HEK293 (cell line): Measurements from ENCODE around the gene ACKR3.

Experiments
- ZNF10 ChIP-seq: fragments of 450-650 bp; formaldehyde crosslinking; IDR thresholded peaks from 2 replicates; pipeline ENCODE4 v1.5.1; 2017; ENCODE audit warnings: missing biosample characterization, missing genetic modification characterization
- ZNF341 ChIP-seq: fragments of 450-650 bp; formaldehyde crosslinking; IDR thresholded peaks from 2 replicates; pipeline ENCODE4; 2016; ENCODE audit warnings: low read depth, missing biosample characterization, missing genetic modification characterization
- ZNF394 ChIP-seq: fragments of 450-650 bp; formaldehyde crosslinking; IDR thresholded peaks from 2 replicates; pipeline ENCODE4 v1.5.1; 2016; ENCODE audit warnings: missing biosample characterization, missing genetic modification characterization, mild to moderate bottlenecking, moderate library complexity, borderline replicate concordance
- ZNF555 ChIP-seq: fragments of 450-650 bp; formaldehyde crosslinking; conservative IDR thresholded peaks from 2 replicates; pipeline ENCODE4 v1.5.1; 2017; ENCODE audit warnings: missing biosample characterization, mild to moderate bottlenecking, missing genetic modification characterization, inconsistent platforms
- ZNF629 ChIP-seq: fragments of 450-650 bp; formaldehyde crosslinking; IDR thresholded peaks from 2 replicates; pipeline ENCODE4 v1.5.1; 2017; ENCODE audit warnings: missing biosample characterization, missing genetic modification characterization
- TF ChIP-seq, protein P1 (sequence below): fragments of 450-650 bp; formaldehyde crosslinking; IDR thresholded peaks from 2 replicates; pipeline ENCODE4 v1.5.1; 2016; ENCODE audit warnings: missing biosample characterization, missing genetic modification characterization

DNA sequence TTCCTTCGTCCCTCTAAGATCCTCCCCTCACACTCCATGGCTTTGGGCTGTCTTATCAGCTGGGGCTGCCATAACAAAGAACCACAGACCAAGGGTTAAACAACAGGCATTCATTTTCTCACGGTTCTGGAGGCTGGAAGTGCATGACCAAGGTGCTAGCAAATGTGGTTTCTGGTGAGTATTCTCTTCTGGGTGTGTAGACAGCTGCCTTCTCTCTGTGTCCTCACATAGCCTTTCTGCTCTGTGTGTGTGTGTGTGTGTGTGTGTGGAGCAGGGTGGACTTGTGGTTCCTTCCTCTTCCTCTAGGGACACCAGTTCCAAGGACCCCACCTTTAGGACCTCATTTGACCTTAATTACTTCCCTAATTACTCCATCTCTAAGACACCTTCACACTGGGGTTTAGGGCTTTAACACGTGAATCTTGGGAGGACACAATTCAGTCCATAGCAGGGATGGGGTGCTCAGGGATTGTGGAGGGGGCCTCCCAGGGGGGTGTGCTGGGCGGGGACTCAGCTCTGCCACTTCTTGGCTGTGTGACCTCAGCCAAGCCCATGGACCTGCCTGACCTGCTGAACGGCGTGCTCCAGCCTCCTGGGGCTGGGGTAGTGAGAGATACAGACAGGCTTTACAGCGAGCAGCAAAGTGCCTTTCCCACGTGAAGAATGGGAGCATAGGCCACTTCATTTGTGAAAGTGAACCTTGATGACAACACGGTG lies 38.0 kb downstream of the ACKR3 start:
- TF ChIP-seq ZNF10 (tag by site-specific recombination) (no peak), ZNF341 (tag by site-specific recombination) (no peak), ZNF555 (tag by site-specific recombination) (no peak), ZNF394 (tag by site-specific recombination) (no peak), ZNF629 (tag by site-specific recombination) (no peak)
- TF ChIP-seq, protein P1, sequence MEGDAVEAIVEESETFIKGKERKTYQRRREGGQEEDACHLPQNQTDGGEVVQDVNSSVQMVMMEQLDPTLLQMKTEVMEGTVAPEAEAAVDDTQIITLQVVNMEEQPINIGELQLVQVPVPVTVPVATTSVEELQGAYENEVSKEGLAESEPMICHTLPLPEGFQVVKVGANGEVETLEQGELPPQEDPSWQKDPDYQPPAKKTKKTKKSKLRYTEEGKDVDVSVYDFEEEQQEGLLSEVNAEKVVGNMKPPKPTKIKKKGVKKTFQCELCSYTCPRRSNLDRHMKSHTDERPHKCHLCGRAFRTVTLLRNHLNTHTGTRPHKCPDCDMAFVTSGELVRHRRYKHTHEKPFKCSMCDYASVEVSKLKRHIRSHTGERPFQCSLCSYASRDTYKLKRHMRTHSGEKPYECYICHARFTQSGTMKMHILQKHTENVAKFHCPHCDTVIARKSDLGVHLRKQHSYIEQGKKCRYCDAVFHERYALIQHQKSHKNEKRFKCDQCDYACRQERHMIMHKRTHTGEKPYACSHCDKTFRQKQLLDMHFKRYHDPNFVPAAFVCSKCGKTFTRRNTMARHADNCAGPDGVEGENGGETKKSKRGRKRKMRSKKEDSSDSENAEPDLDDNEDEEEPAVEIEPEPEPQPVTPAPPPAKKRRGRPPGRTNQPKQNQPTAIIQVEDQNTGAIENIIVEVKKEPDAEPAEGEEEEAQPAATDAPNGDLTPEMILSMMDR (tag by site-specific recombination), result no peak
